C1 segment of cervical spinal cord (tissue), 14 donors: ENCODE results near the gene TRIM54.

ENCODE experiments used
- DNase-seq, 14 donors: peaks; one replicate each; lab custom pipeline; 2025; lab: John Stamatoyannopoulos, UW

TRIM54 gene

DNA sequence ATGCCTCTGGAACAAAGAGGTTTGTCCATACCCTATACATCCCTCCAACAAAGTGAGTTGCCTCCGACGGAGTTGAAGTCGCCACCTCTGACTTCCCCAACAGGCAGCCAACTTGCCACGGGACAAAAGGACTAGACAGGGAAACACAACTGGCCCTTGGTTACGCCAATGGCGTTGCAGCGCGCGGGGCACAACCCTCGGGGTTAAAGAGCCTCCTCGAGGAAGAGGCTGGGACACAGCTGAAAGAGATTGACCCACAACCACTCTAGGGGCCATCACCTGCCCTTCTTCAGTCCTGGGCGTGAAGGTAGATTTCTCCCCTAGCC is 73.8 kb downstream of the TRIM54 start:
- DNase-seq: peak in 3 of 14 donors; percentile 37 to 63 (median 54)

DNA sequence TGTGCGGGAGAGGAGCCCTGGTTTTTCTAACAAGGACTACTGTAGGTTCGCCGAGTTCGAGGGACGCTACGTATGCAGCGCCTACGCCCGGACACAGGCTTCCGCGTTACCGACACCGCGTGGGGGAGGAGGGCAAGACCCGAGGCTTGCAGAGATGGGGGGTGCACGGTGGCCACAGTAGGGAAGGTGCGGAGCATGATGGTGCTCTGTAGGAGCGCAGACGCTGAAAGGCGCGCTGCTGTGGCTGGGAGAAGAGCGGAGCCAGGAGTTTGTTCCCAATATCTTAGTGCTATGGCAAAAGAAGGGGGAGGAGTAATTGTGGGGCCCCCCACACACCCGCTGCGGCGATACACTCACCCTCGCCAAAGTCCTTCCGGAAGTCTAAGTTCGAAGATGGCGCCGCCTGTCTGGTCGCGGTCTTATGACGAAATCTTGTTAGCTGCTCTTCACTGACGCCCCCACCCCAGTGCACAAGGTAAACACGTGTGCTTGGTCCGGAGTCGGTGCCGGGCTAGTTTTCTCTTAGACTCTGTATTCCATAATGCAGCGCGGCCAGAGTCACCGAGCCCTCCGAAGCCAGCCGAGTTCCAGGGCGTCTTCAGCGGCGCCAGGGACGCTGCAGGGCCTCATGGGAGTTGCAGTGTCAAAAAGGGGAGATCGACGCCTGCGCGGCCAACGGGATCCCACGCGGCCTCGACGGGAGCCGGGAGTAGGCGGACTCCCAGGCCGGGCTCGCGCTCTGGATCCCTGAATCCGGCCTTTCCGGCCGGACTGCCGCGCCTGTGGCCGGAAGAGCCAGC is 74.4 kb downstream of the TRIM54 start, which contains the start of gene GTF3C2:
Gene GTF3C2, minus strand, starts transcription at position 383 of the 800 bp plus-strand sequence. CDS start 13,210 bp downstream, outside the sequence.
- peak; percentile 70 to 100 (median 95) for DNase-seq
